SK-N-MC (cell line): Measurements from ENCODE around the gene TET1.

Experiments used
- EZH2 ChIP-seq: fragments of 200-600 bp; sonication (generic); IDR thresholded peaks from one replicate; pipeline ENCODE4 v1.6.1; 2017; ENCODE audit warnings: antibody characterized with exemption
- FOXP2 ChIP-seq: optimal IDR thresholded peaks from 2 replicates; pipeline ENCODE3; 2011; ENCODE audit warnings: mild to moderate bottlenecking, moderate library complexity; ENCODE audit not compliant: insufficient read depth; ENCODE audit errors: extremely low read length, control extremely low read depth
- POLR2AphosphoS5 ChIP-seq: IDR thresholded peaks from 2 replicates; pipeline ENCODE4 v1.6.1; 2012; ENCODE audit warnings: mild to moderate bottlenecking, low read depth, low read length, borderline replicate concordance

DNA sequence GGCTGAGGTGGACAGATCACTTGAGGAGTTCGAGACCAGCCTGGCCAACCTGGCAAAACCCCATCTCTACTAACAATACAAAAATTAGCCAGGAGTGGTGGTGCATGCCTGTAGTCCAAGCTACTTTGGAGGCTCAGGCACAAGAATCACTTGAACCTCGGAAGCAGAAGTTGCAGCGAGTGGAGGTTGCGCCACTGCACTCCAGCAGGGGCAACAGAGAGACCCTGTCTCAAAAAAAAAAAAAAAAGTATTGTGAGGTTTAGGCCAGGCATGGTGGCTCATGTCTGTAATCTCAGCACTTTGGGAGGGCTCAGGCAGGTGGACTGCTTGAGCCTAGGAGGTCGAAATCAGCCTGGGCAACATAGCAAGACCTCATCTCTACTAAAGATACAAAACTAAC lies 16.0 kb downstream of the TET1 start:
- TF ChIP-seq POLR2AphosphoS5 (no peak), EZH2 (no peak), FOXP2 (no peak)
